Right lobe of liver (tissue), 6 donors: ENCODE results near the gene NR1I3. TPM values are rescaled to one million over a fixed set of nuclear protein-coding genes. Genes with fewer than 3 reads are reported as not detected.

ENCODE experiments used
- ATAC-seq, 4 donors: fragments of 200-7000 bp; cut with Tn5 transposase; one replicate each; pipeline ENCODE4 v1.9.1; 2020; ENCODE audit warnings: mild to moderate bottlenecking in 4 of 4, moderate library complexity in 4 of 4
- DNase-seq, 3 donors: peaks; one replicate each; pipeline ENCODE4 v3.0.0-alpha.2; 2020
- H3K27ac ChIP-seq, 3 donors: fragments of 200-600 bp; one replicate each; pipeline ENCODE4 v1.8.0; 2022
- H3K27me3 ChIP-seq, 2 donors: fragments of 200-600 bp; one replicate each; pipeline ENCODE4 v1.8.0; 2022
- H3K36me3 ChIP-seq, 4 donors: fragments of 200-600 bp; sonication (generic) in 1 of 4; one replicate each; pipeline versions ENCODE4 v1.5.1 to v1.8.0; 2017 to 2022; ENCODE audit warnings: control low read depth in 1 of 4
- H3K4me1 ChIP-seq, 4 donors: fragments of 200-600 bp; sonication (generic) in 1 of 4; one replicate each; pipeline versions ENCODE4 v1.5.1 to v1.8.0; 2017 to 2022; ENCODE audit warnings: control low read depth in 1 of 4
- H3K4me3 ChIP-seq, 3 donors: fragments of 200-600 bp; one replicate each; pipeline ENCODE4 v1.8.0; 2022
- H3K9me3 ChIP-seq, 4 donors: fragments of 200-600 bp; sonication (generic) in 1 of 4; one replicate each; pipeline versions ENCODE4 v1.5.1 to v1.8.0; 2017 to 2022; ENCODE audit warnings: control low read depth in 1 of 4
- POLR2A ChIP-seq: fragments of 450-650 bp; IDR thresholded peaks from one replicate; pipeline ENCODE4 v1.6.1; 2017; ENCODE audit warnings: antibody characterized with exemption, mild to moderate bottlenecking
- WGBS: methylation state at CpG from one replicate; pipeline ENCODE4 v1.1.6; 2018; ENCODE audit warnings: low coverage, low lambda C conversion rate; ENCODE audit not compliant: insufficient coverage; ENCODE audit errors: missing lambda C conversion rate; 5-methylcytosine and 5-hydroxymethylcytosine counted together
- intact Hi-C, 2 donors: fragments of 100-400 bp; cut with DNase I; formaldehyde crosslinking; loops; one replicate each; pipeline versions ENCODE4 v1.11.2 to v1.14.1; 2022
- total RNA-seq, 6 experiments: library from RNA; depleted of rRNA in 2 of 6; stranded (reverse); fragments of >200 nt in 2 of 6; fragmentation: NEBNext Ultra II Directional in 3 of 6; extraction: Animal tissue kit (Norgen Biotek cat#: 25700) in 3 of 6; gene quantifications; one replicate each; pipeline versions ENCODE4 v1.1.0 to v1.2.4, GENCODE V29; 2016 to 2023
- TF ChIP-seq, protein P1 (sequence below), 4 donors: fragments of 200-600 bp in 3 of 4; fragments of 450-650 bp in 1 of 4; IDR thresholded peaks; one replicate each; pipeline versions ENCODE4 v1.5.1 to v1.8.0; 2016 to 2022; ENCODE audit warnings: antibody characterized with exemption in 4 of 4, mild to moderate bottlenecking in 2 of 4
- donor health status: DM: no; HTN: yes; CAD: no.
- donor health status: DM: no; HTN: no; CAD: no.
- donor health status: DM: no; HTN: no; CAD: no.
- donor health status: DM: no; HTN: yes; CAD: no.
- donor health status: DM: no; HTN: yes; CAD: no.

NR1I3 gene
- total RNA-seq, 6 experiments from 2014 or later: 24.1 to 169 (median 85.7) TPM

DNA sequence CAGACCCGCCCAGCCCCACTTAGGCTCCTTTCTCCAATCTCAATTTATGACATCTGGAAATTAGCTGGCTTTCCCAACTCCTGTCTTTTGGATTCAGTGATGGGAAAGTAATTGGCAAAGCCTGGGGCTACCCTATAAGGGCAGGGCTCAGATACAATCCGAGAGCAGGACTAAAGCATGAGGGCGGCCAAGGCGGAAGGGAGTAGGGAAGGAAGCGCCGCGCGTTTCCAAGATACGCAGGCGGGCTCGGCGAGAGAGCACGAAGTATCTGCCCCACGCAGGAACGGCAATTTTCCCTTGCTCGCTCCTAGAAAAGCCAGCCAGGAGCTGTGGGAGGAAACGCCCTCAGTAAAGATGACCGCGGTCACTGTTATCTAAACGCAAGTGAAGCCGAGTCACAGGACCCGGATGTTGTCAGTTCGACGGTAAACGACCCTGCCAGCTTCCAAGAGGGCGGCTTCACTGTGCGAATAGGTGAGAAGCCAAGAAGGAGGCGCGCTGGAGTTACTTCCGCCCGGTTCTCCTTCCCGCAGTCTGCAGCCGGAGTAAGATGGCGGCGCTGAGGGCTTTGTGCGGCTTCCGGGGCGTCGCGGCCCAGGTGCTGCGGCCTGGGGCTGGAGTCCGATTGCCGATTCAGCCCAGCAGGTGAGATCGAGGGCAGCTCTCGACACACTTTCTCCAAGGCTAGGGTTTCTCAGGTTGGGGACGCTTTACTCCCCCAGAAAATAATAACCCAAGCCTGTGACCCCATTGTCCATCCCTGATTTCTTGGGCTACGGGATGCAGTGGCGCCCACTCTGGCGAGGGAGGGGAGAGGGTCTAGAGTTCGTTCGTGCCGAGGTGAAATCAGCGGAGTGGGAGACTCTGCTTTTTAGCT, 35.9 kb downstream of the NR1I3 start, which contains the start of gene NDUFS2:
Gene NDUFS2 (plus strand): TSS at position 532 of the 877 bp plus-strand sequence. CDS start 19 bp downstream, at position 551.
- Histone ChIP-seq H3K27ac (peak within 1 kb of the TSS; percentile 92 to 96 (median 95)), H3K27me3 (no peaks in the 10 kb centered on the region), H3K36me3 (peaks cover 0 to 30% (median 11%) of the 10 kb centered on the region in 4 donors), H3K4me3 (peak within 1 kb of the TSS; percentile 79 to 94 (median 80)), H3K4me1 (peaks cover 0 to 24% (median 8%) of the 10 kb centered on the region in 4 donors), H3K9me3 (no peaks in the 10 kb centered on the region)
- ATAC-seq (peak; percentile 87 to 95 (median 92)), DNase-seq (peak; percentile 97 to 99 (median 98))
- TF ChIP-seq, protein P1, sequence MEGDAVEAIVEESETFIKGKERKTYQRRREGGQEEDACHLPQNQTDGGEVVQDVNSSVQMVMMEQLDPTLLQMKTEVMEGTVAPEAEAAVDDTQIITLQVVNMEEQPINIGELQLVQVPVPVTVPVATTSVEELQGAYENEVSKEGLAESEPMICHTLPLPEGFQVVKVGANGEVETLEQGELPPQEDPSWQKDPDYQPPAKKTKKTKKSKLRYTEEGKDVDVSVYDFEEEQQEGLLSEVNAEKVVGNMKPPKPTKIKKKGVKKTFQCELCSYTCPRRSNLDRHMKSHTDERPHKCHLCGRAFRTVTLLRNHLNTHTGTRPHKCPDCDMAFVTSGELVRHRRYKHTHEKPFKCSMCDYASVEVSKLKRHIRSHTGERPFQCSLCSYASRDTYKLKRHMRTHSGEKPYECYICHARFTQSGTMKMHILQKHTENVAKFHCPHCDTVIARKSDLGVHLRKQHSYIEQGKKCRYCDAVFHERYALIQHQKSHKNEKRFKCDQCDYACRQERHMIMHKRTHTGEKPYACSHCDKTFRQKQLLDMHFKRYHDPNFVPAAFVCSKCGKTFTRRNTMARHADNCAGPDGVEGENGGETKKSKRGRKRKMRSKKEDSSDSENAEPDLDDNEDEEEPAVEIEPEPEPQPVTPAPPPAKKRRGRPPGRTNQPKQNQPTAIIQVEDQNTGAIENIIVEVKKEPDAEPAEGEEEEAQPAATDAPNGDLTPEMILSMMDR (IDR thresholded peaks at IDR 0.05): no peak
- TF ChIP-seq POLR2A: peak; percentile 89
- WGBS: 3% methylated on average over 23 of the region's 53 CpGs
- intact Hi-C loops: no loop called here

DNA sequence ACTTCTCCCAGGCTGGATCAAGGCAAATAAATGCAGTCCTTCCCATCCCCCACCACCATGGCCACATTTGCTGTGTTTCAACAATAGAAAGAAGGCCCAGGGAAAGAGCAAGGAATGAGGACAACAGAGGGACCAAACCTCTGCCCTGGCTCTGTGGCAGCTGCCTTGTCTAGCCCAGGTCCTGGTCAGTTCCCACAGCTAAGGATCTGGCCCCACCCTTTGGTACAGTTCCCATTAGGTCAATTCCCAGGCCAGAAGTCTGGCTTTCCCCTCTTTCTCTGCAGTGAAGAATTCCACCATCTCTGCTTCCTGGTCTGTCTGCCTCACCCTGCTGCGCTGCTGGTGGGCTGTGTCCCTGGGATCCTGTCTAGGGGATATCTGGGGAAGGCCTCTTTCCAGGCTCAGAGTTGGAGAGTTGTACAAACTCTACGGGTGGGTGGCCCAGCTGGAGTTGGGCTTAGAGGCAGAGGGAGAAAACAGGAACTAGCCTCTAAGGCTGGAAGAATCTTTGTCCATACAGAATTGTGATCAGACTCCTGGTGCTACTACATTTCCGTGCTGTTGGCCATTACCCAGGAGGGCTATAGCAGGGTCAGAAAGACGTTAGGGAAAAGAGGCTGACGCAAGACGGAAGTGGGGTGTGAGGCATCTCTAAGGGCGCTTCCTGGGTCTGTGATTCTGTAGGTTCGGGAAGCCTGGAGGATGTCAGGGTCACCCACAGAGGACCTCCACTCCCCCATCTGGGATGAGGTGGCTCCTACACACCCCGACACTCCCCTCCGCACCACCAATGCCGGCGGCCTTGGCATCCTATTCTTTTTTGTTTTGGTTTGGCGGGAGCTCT, 36.8 kb downstream of the NR1I3 start:
- no peaks in the 10 kb centered on the region for H3K27me3 ChIP-seq
- ATAC-seq (peak; percentile 8 to 44 (median 24)), DNase-seq (peak in 2 of 3 donors; percentile 48 to 64)
- 42% methylated on average over 8 of the region's 13 CpGs for WGBS
- intact Hi-C loops: no loop called here
- TF ChIP-seq, protein P1 (IDR thresholded peaks at IDR 0.05): no peak
- peak; percentile 33 for TF ChIP-seq POLR2A
- peaks cover 0 to 21% (median 6%) of the 10 kb centered on the region in 4 donors for H3K36me3 ChIP-seq
- peak overlapping the region; percentile 92 to 96 (median 95) for H3K27ac ChIP-seq
- peak overlapping the region in 2 of 3 donors; percentile 79 to 80 for H3K4me3 ChIP-seq
- H3K4me1 ChIP-seq: peaks cover 0 to 24% (median 8%) of the 10 kb centered on the region in 4 donors
- no peaks in the 10 kb centered on the region for H3K9me3 ChIP-seq

DNA sequence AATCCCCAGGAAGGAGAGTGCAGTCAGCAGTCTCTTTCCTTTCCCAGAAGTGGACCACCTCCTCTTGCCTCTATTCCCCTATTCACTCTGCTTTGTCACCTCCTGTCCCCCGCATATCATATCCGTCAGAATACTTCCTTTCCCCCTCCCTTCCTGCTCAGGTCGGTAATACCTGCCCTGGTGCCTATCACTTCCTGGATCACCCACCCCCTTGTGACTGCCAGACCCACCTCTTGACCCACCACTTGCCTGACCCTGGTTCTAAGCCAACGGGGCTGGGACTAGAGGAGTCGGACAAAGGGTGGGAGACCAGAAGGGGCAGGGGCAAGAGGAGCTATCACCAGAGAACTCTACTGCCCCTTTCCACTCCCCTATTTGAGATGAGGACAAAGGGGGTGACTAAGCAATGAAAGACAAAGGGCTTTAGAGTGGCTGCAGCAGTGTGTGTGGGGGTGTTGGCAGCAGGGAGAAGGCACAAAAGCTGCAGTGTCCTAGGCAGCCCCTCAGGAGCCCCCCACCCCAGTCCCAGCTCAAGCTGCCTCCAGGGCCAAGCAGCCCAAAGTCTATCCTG, 37.5 kb downstream of the NR1I3 start:
- H3K36me3 ChIP-seq: peaks cover 0 to 14% (median 5%) of the 10 kb centered on the region in 4 donors
- no peak for DNase-seq
- H3K27ac ChIP-seq: peak overlapping the region; percentile 92 to 96 (median 95)
- no peak overlapping the region for H3K4me3 ChIP-seq
- ATAC-seq: no peak
- intact Hi-C loops: no loop called here
- TF ChIP-seq POLR2A: no peak
- TF ChIP-seq, protein P1 (IDR thresholded peaks at IDR 0.05): no peak
- WGBS: 51% methylated on average over 4 of the region's 5 CpGs
- H3K27me3 ChIP-seq: no peaks in the 10 kb centered on the region
- H3K4me1 ChIP-seq: peaks cover 0 to 24% (median 8%) of the 10 kb centered on the region in 4 donors
- no peaks in the 10 kb centered on the region for H3K9me3 ChIP-seq

DNA sequence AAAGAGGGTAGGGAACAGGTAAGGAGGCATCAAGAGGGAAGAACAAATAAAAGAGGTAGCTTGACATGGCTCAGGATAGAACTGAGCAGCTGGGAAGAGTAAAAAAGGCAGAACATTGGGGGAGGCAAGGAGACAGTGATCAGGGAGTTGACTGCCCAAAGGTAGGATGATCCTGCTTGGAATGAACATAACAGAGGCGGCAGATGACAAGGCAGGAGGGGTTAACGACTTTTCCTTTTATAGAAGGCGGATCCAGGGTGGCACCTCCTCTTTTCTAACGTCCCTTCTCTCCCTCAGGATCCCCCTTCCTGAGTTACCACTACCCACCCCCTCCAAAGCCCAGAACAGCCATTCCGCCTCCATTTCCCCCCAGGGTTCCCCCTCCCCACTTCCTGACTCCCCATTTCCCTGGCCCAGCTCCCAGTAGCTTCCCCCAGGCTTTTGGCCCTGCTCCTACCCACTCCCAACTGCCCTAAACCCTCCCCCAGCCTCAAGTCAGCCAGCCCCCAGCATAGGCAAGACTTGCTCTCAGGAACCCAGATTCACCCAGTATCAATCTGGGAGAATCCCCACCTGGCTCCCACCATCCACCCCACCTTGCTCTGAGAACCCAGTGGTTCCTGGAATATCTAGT, 38.4 kb downstream of the NR1I3 start:
- no peaks in the 10 kb centered on the region for H3K9me3 ChIP-seq
- intact Hi-C loops: loop anchor here (10.0 kb wide), 2 partner anchors 175 to 185 kb away; no protein-coding TSS in a partner anchor
- no peak overlapping the region for H3K4me3 ChIP-seq
- H3K36me3 ChIP-seq: peaks cover 0 to 11% (median 4%) of the 10 kb centered on the region in 4 donors
- TF ChIP-seq, protein P1 (IDR thresholded peaks at IDR 0.05): no peak
- no peak for TF ChIP-seq POLR2A
- no peak for ATAC-seq
- no peak for DNase-seq
- WGBS: 62% methylated on average over 5 of the region's 5 CpGs
- no peaks in the 10 kb centered on the region for H3K27me3 ChIP-seq
- peak overlapping the region; percentile 55 to 95 (median 92) for H3K27ac ChIP-seq
- H3K4me1 ChIP-seq: peaks cover 0 to 24% (median 8%) of the 10 kb centered on the region in 4 donors
